ENCODE measurements around the gene COG4.

DNA sequence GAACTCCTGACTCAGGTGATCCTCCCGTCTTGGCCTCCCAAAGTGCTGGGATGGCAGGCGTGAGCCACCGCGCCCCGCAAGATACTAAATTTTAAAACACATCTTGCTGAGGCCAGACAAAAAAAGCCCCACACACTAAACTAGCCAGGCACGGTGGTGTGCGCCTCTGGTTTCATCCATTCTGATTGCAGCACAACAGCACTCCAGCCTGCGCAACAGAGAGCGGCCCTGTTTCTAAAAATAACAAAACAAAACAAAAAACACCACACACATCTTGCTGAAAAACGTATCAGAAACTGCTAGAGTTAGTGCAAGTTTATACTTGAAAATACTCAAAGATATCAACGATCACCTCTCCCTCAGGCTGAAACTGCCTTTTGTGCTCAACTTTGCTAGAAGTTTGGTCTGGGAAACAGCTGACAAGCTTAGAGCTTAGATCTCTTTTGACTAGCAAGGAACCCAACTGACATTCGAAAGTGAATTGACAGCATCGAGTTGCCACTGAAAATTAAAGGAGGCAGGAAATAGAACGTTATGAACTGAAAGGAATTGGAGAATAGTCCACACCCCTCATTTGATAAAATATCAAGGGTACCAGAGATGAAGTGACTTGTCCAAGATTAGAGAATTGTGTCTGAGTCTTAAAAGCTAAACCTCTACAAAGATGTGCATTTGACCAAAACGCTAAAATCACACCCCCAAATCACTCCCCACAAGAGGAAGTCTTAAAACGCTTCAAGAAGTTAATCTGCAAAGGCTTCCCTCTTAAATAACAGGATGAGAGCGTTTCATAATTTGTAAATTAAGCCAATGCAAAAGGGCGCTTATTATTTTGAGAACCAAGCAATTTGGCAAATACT is 908 bp downstream of the COG4 start:
- TF ChIP-seq, protein P1, sequence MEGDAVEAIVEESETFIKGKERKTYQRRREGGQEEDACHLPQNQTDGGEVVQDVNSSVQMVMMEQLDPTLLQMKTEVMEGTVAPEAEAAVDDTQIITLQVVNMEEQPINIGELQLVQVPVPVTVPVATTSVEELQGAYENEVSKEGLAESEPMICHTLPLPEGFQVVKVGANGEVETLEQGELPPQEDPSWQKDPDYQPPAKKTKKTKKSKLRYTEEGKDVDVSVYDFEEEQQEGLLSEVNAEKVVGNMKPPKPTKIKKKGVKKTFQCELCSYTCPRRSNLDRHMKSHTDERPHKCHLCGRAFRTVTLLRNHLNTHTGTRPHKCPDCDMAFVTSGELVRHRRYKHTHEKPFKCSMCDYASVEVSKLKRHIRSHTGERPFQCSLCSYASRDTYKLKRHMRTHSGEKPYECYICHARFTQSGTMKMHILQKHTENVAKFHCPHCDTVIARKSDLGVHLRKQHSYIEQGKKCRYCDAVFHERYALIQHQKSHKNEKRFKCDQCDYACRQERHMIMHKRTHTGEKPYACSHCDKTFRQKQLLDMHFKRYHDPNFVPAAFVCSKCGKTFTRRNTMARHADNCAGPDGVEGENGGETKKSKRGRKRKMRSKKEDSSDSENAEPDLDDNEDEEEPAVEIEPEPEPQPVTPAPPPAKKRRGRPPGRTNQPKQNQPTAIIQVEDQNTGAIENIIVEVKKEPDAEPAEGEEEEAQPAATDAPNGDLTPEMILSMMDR (IDR thresholded peaks at IDR 0.05): no peak
- TF ChIP-seq SIN3A (IDR thresholded peaks at IDR 0.05; ENCODE audit: borderline replicate concordance, insufficient read depth, low read depth, low read length): no peak
- no peak for TF ChIP-seq POLR2AphosphoS5 (IDR thresholded peaks at IDR 0.05; ENCODE audit: low read depth, low read length)
- TF ChIP-seq, protein P2, sequence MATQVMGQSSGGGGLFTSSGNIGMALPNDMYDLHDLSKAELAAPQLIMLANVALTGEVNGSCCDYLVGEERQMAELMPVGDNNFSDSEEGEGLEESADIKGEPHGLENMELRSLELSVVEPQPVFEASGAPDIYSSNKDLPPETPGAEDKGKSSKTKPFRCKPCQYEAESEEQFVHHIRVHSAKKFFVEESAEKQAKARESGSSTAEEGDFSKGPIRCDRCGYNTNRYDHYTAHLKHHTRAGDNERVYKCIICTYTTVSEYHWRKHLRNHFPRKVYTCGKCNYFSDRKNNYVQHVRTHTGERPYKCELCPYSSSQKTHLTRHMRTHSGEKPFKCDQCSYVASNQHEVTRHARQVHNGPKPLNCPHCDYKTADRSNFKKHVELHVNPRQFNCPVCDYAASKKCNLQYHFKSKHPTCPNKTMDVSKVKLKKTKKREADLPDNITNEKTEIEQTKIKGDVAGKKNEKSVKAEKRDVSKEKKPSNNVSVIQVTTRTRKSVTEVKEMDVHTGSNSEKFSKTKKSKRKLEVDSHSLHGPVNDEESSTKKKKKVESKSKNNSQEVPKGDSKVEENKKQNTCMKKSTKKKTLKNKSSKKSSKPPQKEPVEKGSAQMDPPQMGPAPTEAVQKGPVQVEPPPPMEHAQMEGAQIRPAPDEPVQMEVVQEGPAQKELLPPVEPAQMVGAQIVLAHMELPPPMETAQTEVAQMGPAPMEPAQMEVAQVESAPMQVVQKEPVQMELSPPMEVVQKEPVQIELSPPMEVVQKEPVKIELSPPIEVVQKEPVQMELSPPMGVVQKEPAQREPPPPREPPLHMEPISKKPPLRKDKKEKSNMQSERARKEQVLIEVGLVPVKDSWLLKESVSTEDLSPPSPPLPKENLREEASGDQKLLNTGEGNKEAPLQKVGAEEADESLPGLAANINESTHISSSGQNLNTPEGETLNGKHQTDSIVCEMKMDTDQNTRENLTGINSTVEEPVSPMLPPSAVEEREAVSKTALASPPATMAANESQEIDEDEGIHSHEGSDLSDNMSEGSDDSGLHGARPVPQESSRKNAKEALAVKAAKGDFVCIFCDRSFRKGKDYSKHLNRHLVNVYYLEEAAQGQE (IDR thresholded peaks at IDR 0.05; ENCODE audit: insufficient read depth in 1 of 2, low read depth in 2 of 2, low read length in 1 of 2): no peak
- TF ChIP-seq TCF7L2 (IDR thresholded peaks at IDR 0.05; ENCODE audit: low read depth, low read length): no peak
